K562 (cell line): ENCODE measurements around the gene ZBTB16. TPM values are rescaled to one million over a fixed set of nuclear protein-coding genes. Genes with fewer than 3 reads are reported as not detected.

ENCODE experiments used
- FOS ChIP-seq: IDR thresholded peaks from 3 replicates; pipeline ENCODE4 v1.6.1; 2011; ENCODE audit not compliant: insufficient read length; ENCODE audit errors: extremely low read depth
- GABPB1 ChIP-seq: sonication (generic); formaldehyde crosslinking; IDR thresholded peaks from 2 replicates; pipeline ENCODE4 v1.8.0; 2022; ENCODE audit warnings: mild to moderate bottlenecking, missing genetic modification reagents
- HNRNPUL1 ChIP-seq: fragments of 200-400 bp; formaldehyde crosslinking; IDR thresholded peaks from 2 replicates; pipeline ENCODE4 v1.6.1; 2017; ENCODE audit warnings: low read length
- KLF1 ChIP-seq: fragments of 450-650 bp; IDR thresholded peaks from 2 replicates; pipeline ENCODE4 v1.6.1; 2016; ENCODE audit warnings: missing genetic modification characterization, missing compliant biosample characterization
- PTRF ChIP-seq: fragments of 450-650 bp; IDR thresholded peaks from 2 replicates; pipeline ENCODE4 v1.6.1; 2016; ENCODE audit warnings: mild to moderate bottlenecking, missing genetic modification characterization, missing compliant biosample characterization
- RFX5 ChIP-seq: IDR thresholded peaks from 2 replicates; pipeline ENCODE4 v1.6.1; 2011; ENCODE audit warnings: low read depth, mild to moderate bottlenecking, improper control_type of control experiment, low read length
- SAFB ChIP-seq: fragments of 200-400 bp; formaldehyde crosslinking; IDR thresholded peaks from 2 replicates; pipeline ENCODE4 v1.6.1; 2017; ENCODE audit warnings: low read depth, low read length, borderline replicate concordance
- SRSF1 ChIP-seq: fragments of 200-400 bp; formaldehyde crosslinking; IDR thresholded peaks from 2 replicates; pipeline ENCODE4 v1.6.1; 2017; ENCODE audit warnings: mild to moderate bottlenecking, low read depth, low read length, moderate library complexity
- TCFL5 ChIP-seq: fragments of 250-450 bp; sonication (Bioruptor Pico); conservative IDR thresholded peaks from 2 replicates; pipeline ENCODE4 v1.6.1; 2021; ENCODE audit warnings: mild to moderate bottlenecking, moderate library complexity, matching md5 sums
- ZNF184 ChIP-seq: sonication (generic); formaldehyde crosslinking; IDR thresholded peaks from 2 replicates; pipeline ENCODE4 v1.5.0; 2020; ENCODE audit warnings: missing genetic modification reagents
- ZNF263 ChIP-seq: sonication (generic); formaldehyde crosslinking; IDR thresholded peaks from 2 replicates; pipeline ENCODE4 v1.8.0; 2022; ENCODE audit warnings: mild to moderate bottlenecking, missing genetic modification reagents, borderline replicate concordance
- ZNF324 ChIP-seq: fragments of 250-450 bp; sonication (Bioruptor Pico); IDR thresholded peaks from 2 replicates; pipeline ENCODE4 v1.4.0; 2020; ENCODE audit warnings: mild to moderate bottlenecking
- ZNF584 ChIP-seq: fragments of 200-800 bp; sonication (Bioruptor generic); IDR thresholded peaks from 2 replicates; pipeline ENCODE4 v1.6.1; 2016; ENCODE audit warnings: low read depth, mild to moderate bottlenecking, missing genetic modification characterization, missing compliant biosample characterization
- polyA plus RNA-seq, 8 experiments: library from polyadenylated mRNA; depleted of rRNA in 4 of 8; stranded (reverse) in 5 of 8; unstranded in 3 of 8; fragments of >200 nt; fragmentation: Nextera tagmentation in 2 of 8; fragmentation: Illumina TruSeq in 1 of 8; extraction: Ambion mirVana in 2 of 8; extraction: Trizol in 1 of 8; gene quantifications; 2 replicates each; pipeline versions ENCODE4 v1.2.1 to v1.2.3, GENCODE V29; 2011 to 2014; ENCODE audit warnings: inconsistent platforms in 1 of 8, missing spikeins in 1 of 8
- total RNA-seq, 7 experiments: library from RNA; depleted of rRNA in 6 of 7; stranded (reverse); fragments of >200 nt in 6 of 7; fragmentation: Illumina TruSeq in 2 of 7; extraction: Trizol in 2 of 7; gene quantifications; 2 replicates each; pipeline versions ENCODE4 v1.2.1 to v1.2.3, GENCODE V29; 2011 to 2021; ENCODE audit warnings: low replicate concordance in 1 of 7
- TF ChIP-seq, protein P1 (sequence below): fragments of 450-650 bp; IDR thresholded peaks from 2 replicates; pipeline ENCODE4 v1.6.1; 2018; ENCODE audit not compliant: partially characterized antibody
- TF ChIP-seq, protein P2 (sequence below): sonication (generic); formaldehyde crosslinking; IDR thresholded peaks from 2 replicates; pipeline ENCODE4 v1.8.1; 2023; ENCODE audit warnings: mild to moderate bottlenecking, missing genetic modification reagents, moderate library complexity
- TF ChIP-seq, protein P3 (sequence below): fragments of 250-450 bp; sonication (Bioruptor Pico); IDR thresholded peaks from 2 replicates; pipeline ENCODE4 v1.4.0; 2020; ENCODE audit warnings: borderline replicate concordance
- TF ChIP-seq, protein P4 (sequence below): sonication (generic); formaldehyde crosslinking; IDR thresholded peaks from 2 replicates; pipeline ENCODE4 v1.5.0; 2020; ENCODE audit warnings: missing genetic modification reagents
- TF ChIP-seq, protein P5 (sequence below): sonication (generic); formaldehyde crosslinking; IDR thresholded peaks from 2 replicates; pipeline ENCODE4 v1.8.0; 2023; ENCODE audit warnings: mild to moderate bottlenecking, missing genetic modification reagents

ZBTB16 gene
- total and polyA plus RNA-seq, 9 of the 15 experiments (the other 6 are each of a cell fraction or from before 2014, with no cell fraction given), result 0.06 to 0.40 (median 0.24) TPM; not detected in 4

DNA sequence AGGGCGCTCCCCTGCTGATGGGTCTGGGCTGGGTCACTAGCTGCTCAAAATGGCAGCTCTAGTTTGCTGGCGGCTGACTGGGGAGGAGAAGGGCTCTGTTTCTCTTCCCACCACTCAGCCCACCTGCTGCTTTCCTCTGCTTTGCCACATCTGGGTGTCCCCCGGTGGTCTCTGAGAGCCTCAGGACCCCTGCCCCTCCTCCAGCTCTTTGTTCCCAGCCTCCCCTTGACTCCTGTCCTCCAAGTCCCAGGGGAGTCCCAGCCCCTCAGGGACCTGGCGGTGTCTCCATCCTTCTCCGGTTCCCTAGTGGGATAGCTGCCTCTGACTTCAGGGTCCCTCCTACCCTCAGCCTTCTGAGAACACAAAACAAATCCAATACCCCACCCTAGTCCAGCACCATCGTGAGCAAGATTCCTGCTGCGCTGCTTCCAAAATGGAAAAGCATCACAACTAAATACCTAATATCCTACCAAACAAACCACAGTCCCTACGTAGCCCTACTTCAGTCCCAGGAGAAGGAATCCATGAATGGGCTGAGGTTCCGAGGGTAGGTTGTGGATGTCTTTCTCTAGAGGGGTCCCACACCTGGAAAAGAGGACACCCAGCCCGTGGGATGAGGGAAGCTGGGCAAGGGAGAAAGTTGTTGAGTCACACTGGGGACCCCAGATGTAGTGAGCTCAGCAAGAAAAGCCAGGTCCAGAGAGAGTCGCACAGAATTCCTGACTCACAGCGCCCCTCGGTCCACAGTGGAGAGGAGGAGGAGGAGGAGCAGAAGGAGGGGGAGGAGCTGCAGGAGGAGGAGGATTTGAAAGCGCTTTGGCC is 191.7 kb downstream of the ZBTB16 start (continued):
- TF ChIP-seq, protein P1, sequence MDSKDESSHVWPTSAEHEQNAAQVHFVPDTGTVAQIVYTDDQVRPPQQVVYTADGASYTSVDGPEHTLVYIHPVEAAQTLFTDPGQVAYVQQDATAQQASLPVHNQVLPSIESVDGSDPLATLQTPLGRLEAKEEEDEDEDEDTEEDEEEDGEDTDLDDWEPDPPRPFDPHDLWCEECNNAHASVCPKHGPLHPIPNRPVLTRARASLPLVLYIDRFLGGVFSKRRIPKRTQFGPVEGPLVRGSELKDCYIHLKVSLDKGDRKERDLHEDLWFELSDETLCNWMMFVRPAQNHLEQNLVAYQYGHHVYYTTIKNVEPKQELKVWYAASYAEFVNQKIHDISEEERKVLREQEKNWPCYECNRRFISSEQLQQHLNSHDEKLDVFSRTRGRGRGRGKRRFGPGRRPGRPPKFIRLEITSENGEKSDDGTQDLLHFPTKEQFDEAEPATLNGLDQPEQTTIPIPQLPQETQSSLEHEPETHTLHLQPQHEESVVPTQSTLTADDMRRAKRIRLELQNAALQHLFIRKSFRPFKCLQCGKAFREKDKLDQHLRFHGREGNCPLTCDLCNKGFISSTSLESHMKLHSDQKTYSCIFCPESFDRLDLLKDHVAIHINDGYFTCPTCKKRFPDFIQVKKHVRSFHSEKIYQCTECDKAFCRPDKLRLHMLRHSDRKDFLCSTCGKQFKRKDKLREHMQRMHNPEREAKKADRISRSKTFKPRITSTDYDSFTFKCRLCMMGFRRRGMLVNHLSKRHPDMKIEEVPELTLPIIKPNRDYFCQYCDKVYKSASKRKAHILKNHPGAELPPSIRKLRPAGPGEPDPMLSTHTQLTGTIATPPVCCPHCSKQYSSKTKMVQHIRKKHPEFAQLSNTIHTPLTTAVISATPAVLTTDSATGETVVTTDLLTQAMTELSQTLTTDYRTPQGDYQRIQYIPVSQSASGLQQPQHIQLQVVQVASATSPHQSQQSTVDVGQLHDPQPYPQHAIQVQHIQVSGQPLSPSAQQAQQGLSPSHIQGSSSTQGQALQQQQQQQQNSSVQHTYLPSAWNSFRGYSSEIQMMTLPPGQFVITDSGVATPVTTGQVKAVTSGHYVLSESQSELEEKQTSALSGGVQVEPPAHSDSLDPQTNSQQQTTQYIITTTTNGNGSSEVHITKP, result peak; percentile 55
- TF ChIP-seq ZNF324 (CRISPR knock-in tag) (no peak), ZNF184 (CRISPR knock-in tag) (no peak), SRSF1 (no peak), FOS (no peak), KLF1 (tag) (no peak), SAFB (no peak), PTRF (tag) (no peak), GABPB1 (CRISPR knock-in tag) (0 out of 2 replicates have a peak, but pooled peaks have one; percentile 27), ZNF584 (no peak), TCFL5 (CRISPR knock-in tag) (no peak), RFX5 (no peak), ZNF263 (CRISPR knock-in tag) (peak; percentile 99), HNRNPUL1 (no peak)
- TF ChIP-seq, protein P2, sequence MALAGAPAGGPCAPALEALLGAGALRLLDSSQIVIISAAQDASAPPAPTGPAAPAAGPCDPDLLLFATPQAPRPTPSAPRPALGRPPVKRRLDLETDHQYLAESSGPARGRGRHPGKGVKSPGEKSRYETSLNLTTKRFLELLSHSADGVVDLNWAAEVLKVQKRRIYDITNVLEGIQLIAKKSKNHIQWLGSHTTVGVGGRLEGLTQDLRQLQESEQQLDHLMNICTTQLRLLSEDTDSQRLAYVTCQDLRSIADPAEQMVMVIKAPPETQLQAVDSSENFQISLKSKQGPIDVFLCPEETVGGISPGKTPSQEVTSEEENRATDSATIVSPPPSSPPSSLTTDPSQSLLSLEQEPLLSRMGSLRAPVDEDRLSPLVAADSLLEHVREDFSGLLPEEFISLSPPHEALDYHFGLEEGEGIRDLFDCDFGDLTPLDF (CRISPR knock-in tag), result no peak
- TF ChIP-seq, protein P3, sequence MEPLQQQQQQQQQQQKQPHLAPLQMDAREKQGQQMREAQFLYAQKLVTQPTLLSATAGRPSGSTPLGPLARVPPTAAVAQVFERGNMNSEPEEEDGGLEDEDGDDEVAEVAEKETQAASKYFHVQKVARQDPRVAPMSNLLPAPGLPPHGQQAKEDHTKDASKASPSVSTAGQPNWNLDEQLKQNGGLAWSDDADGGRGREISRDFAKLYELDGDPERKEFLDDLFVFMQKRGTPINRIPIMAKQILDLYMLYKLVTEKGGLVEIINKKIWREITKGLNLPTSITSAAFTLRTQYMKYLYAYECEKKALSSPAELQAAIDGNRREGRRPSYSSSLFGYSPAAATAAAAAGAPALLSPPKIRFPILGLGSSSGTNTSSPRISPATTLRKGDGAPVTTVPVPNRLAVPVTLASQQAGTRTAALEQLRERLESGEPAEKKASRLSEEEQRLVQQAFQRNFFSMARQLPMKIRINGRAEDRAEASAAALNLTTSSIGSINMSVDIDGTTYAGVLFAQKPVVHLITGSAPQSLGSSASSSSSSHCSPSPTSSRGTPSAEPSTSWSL (CRISPR knock-in tag), result no peak
- TF ChIP-seq, protein P4, sequence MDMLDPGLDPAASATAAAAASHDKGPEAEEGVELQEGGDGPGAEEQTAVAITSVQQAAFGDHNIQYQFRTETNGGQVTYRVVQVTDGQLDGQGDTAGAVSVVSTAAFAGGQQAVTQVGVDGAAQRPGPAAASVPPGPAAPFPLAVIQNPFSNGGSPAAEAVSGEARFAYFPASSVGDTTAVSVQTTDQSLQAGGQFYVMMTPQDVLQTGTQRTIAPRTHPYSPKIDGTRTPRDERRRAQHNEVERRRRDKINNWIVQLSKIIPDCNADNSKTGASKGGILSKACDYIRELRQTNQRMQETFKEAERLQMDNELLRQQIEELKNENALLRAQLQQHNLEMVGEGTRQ (CRISPR knock-in tag), result no peak
- TF ChIP-seq, protein P5, sequence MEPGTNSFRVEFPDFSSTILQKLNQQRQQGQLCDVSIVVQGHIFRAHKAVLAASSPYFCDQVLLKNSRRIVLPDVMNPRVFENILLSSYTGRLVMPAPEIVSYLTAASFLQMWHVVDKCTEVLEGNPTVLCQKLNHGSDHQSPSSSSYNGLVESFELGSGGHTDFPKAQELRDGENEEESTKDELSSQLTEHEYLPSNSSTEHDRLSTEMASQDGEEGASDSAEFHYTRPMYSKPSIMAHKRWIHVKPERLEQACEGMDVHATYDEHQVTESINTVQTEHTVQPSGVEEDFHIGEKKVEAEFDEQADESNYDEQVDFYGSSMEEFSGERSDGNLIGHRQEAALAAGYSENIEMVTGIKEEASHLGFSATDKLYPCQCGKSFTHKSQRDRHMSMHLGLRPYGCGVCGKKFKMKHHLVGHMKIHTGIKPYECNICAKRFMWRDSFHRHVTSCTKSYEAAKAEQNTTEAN (CRISPR knock-in tag), result no peak
